Measurements from ENCODE around the gene PTRH2. TPM values are rescaled to one million over a fixed set of nuclear protein-coding genes. Genes with fewer than 3 reads are reported as not detected.

PTRH2 gene
- total RNA-seq, 1 donor from 2014 or later: 36.3 TPM

DNA sequence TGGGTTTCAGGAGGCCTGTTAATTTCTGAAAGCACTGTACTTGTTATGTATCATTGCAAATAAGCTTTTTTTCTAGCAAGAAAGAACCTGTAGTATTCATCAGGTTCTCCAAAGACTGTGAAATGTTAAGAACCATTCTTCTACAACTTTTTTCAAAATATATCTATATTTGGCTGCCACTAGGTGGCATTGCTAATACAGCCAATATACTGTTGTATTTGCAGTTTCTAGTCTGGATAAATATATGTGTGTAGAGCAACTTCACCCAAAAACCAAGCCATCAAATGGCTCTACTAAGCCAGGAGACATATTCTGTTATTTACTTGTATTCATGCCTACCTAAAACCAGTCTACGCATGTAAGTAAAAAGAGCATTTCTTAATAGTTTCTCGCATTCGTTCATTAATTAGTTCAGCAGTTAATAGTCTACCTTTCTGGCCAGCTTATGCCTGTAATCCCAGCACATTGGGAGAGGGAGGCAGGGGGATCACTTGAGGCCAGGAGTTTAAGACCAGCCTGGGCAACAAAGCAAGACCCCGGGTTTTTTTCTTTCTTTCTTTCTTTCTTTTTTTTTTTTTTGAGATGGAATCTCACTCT, 39.7 kb upstream of the PTRH2 start:
- Mint-ChIP-seq H3K27me3 (ENCODE audit: low read depth, unreplicated experiment) (no peaks in the 10 kb centered on the region), H3K36me3 (ENCODE audit: low read depth, unreplicated experiment) (peaks cover 19% of the 10 kb centered on the region), H3K27ac (ENCODE audit: unreplicated experiment) (no peak overlapping the region), H3K9me3 (ENCODE audit: unreplicated experiment) (peaks cover 7% of the 10 kb centered on the region), H3K4me3 (ENCODE audit: unreplicated experiment) (no peak overlapping the region), H3K4me1 (ENCODE audit: low read depth, unreplicated experiment) (peaks cover 7% of the 10 kb centered on the region)
- H3K4me3 ChIP-seq (ENCODE audit: insufficient read depth, low read depth, low read length): no peak overlapping the region
- H2AFZ ChIP-seq (ENCODE audit: low read depth, low read length): no peak overlapping the region
- FAIRE-seq (no peak), DNase-seq (ENCODE audit: low read depth) (peak; percentile 39)
- no peaks in the 10 kb centered on the region for H3K9me3 ChIP-seq (ENCODE audit: insufficient read depth, low read depth, low read length)
- TF ChIP-seq EZH2 (IDR thresholded peaks at IDR 0.05; ENCODE audit: insufficient read depth, low read length): no peak
- TF ChIP-seq, protein P1, sequence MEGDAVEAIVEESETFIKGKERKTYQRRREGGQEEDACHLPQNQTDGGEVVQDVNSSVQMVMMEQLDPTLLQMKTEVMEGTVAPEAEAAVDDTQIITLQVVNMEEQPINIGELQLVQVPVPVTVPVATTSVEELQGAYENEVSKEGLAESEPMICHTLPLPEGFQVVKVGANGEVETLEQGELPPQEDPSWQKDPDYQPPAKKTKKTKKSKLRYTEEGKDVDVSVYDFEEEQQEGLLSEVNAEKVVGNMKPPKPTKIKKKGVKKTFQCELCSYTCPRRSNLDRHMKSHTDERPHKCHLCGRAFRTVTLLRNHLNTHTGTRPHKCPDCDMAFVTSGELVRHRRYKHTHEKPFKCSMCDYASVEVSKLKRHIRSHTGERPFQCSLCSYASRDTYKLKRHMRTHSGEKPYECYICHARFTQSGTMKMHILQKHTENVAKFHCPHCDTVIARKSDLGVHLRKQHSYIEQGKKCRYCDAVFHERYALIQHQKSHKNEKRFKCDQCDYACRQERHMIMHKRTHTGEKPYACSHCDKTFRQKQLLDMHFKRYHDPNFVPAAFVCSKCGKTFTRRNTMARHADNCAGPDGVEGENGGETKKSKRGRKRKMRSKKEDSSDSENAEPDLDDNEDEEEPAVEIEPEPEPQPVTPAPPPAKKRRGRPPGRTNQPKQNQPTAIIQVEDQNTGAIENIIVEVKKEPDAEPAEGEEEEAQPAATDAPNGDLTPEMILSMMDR (IDR thresholded peaks at IDR 0.05; ENCODE audit: insufficient read depth, low read depth, low read length): peak; percentile 68
- H3K79me2 ChIP-seq (ENCODE audit: insufficient read depth, low read length): peaks cover 8% of the 10 kb centered on the region
- peaks cover 2% of the 10 kb centered on the region for H3K4me1 ChIP-seq (ENCODE audit: insufficient read depth, low read length)
- H4K20me1 ChIP-seq (ENCODE audit: insufficient read depth, low read length): no peaks in the 10 kb centered on the region
- H3K27me3 ChIP-seq (ENCODE audit: insufficient read depth, low read length): no peaks in the 10 kb centered on the region
- H3K9ac ChIP-seq (ENCODE audit: low read length): no peak overlapping the region
- peaks cover 5% of the 10 kb centered on the region for H3K36me3 ChIP-seq (ENCODE audit: insufficient read depth, low read length)
- H3K4me2 ChIP-seq (ENCODE audit: low read length): no peak overlapping the region
- H3K27ac ChIP-seq (ENCODE audit: low read depth, low read length): no peak overlapping the region

DNA sequence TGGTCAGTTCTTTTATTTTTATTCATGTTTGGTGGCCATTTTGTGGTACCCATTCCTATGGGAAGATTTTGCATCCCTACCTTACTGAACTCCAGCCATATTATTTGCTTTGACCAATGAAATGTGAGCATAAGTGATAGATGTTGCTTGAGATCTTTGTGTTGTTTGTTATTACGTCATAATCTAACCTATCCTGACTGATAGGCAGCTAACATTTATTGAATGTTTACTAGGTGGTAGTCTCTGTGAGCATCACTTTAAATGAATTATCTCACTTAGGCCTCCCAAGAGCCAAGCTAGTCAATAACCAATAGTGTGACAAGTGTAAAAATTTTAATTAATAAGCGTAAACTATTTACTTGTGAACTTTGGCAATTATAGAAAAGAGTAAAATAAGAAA, 37.8 kb upstream of the PTRH2 start:
- FAIRE-seq: no peak
- no peak overlapping the region for H3K4me3 ChIP-seq (ENCODE audit: insufficient read depth, low read depth, low read length)
- TF ChIP-seq EZH2 (IDR thresholded peaks at IDR 0.05; ENCODE audit: insufficient read depth, low read length): no peak
- TF ChIP-seq, protein P1 (IDR thresholded peaks at IDR 0.05; ENCODE audit: insufficient read depth, low read depth, low read length): no peak
- peaks cover 5% of the 10 kb centered on the region for H3K36me3 ChIP-seq (ENCODE audit: insufficient read depth, low read length)
- H3K27ac ChIP-seq (ENCODE audit: low read depth, low read length): no peak overlapping the region
- peaks cover 2% of the 10 kb centered on the region for H3K79me2 ChIP-seq (ENCODE audit: insufficient read depth, low read length)
- H3K9me3 Mint-ChIP-seq (ENCODE audit: unreplicated experiment): peaks cover 7% of the 10 kb centered on the region
- peaks cover 20% of the 10 kb centered on the region for H3K36me3 Mint-ChIP-seq (ENCODE audit: low read depth, unreplicated experiment)
- no peaks in the 10 kb centered on the region for H3K27me3 ChIP-seq (ENCODE audit: insufficient read depth, low read length)
- no peak for DNase-seq (ENCODE audit: low read depth)
- no peak overlapping the region for H3K4me3 Mint-ChIP-seq (ENCODE audit: unreplicated experiment)
- no peak overlapping the region for H2AFZ ChIP-seq (ENCODE audit: low read depth, low read length)
- H3K9ac ChIP-seq (ENCODE audit: low read length): no peak overlapping the region
- no peaks in the 10 kb centered on the region for H3K4me1 ChIP-seq (ENCODE audit: insufficient read depth, low read length)
- H4K20me1 ChIP-seq (ENCODE audit: insufficient read depth, low read length): no peaks in the 10 kb centered on the region
- H3K27ac Mint-ChIP-seq (ENCODE audit: unreplicated experiment): no peak overlapping the region
- no peaks in the 10 kb centered on the region for H3K9me3 ChIP-seq (ENCODE audit: insufficient read depth, low read depth, low read length)
- peaks cover 3% of the 10 kb centered on the region for H3K4me1 Mint-ChIP-seq (ENCODE audit: low read depth, unreplicated experiment)
- no peaks in the 10 kb centered on the region for H3K27me3 Mint-ChIP-seq (ENCODE audit: low read depth, unreplicated experiment)
- H3K4me2 ChIP-seq (ENCODE audit: low read length): no peak overlapping the region

DNA sequence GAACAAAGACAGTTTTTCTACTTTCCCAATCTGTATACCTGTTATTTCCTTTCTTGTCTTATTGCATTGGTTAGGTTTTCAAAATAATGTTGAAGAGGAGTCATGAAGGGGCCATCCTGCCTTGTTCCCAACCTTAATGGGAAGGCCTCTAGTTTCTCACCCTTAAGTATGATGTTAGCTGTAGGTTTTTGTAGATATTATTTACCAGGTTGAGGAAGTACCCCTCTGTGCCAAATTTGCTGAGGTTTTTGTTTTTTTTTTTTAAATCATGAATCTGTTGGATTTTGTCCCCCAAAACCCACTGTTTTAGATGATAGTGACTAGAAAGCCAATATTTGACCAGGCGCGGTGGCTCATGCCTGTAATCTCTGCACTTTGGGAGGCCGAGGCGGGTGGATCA, 36.6 kb upstream of the PTRH2 start:
- Histone ChIP-seq H3K27ac (ENCODE audit: low read depth, low read length) (no peak overlapping the region), H3K4me2 (ENCODE audit: low read length) (no peak overlapping the region), H3K4me3 (ENCODE audit: insufficient read depth, low read depth, low read length) (no peak overlapping the region), H4K20me1 (ENCODE audit: insufficient read depth, low read length) (no peaks in the 10 kb centered on the region), H3K9ac (ENCODE audit: low read length) (no peak overlapping the region), H3K79me2 (ENCODE audit: insufficient read depth, low read length) (peaks cover 2% of the 10 kb centered on the region), H2AFZ (ENCODE audit: low read depth, low read length) (no peak overlapping the region), H3K27me3 (ENCODE audit: insufficient read depth, low read length) (no peaks in the 10 kb centered on the region), H3K9me3 (ENCODE audit: insufficient read depth, low read depth, low read length) (no peaks in the 10 kb centered on the region), H3K4me1 (ENCODE audit: insufficient read depth, low read length) (no peaks in the 10 kb centered on the region), H3K36me3 (ENCODE audit: insufficient read depth, low read length) (peaks cover 5% of the 10 kb centered on the region)
- no peak for FAIRE-seq
- no peak overlapping the region for H3K4me3 Mint-ChIP-seq (ENCODE audit: unreplicated experiment)
- DNase-seq (ENCODE audit: low read depth): no peak
- no peak overlapping the region for H3K27ac Mint-ChIP-seq (ENCODE audit: unreplicated experiment)
- no peaks in the 10 kb centered on the region for H3K27me3 Mint-ChIP-seq (ENCODE audit: low read depth, unreplicated experiment)
- TF ChIP-seq EZH2 (IDR thresholded peaks at IDR 0.05; ENCODE audit: insufficient read depth, low read length): no peak
- TF ChIP-seq, protein P1 (IDR thresholded peaks at IDR 0.05; ENCODE audit: insufficient read depth, low read depth, low read length): no peak
- peaks cover 7% of the 10 kb centered on the region for H3K9me3 Mint-ChIP-seq (ENCODE audit: unreplicated experiment)
- H3K4me1 Mint-ChIP-seq (ENCODE audit: low read depth, unreplicated experiment): peaks cover 3% of the 10 kb centered on the region
- H3K36me3 Mint-ChIP-seq (ENCODE audit: low read depth, unreplicated experiment): peaks cover 20% of the 10 kb centered on the region

Measured in astrocyte (in vitro differentiated cells and primary cell).